ENCODE results near the gene ATP1A3.

DNA sequence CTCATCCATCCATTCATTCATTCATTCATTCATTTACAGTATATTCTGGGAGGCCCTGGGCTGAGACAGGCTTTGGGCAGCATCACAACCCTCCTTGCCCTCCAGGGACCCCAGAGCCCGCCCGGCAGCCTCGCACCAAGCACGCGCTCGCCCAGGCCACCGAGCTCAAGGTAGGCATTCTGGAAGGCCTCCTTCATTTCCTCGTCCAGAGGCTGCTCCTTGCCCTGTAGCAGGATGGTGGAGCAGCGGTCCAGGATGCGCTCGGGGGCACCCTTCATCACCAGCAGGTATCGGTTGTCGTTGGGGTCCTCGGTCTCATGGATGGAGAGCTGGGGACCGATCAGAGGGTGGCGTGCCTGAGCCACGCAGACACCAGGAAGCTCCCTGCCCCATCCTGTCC is 15.6 kb downstream of the ATP1A3 start:
- TF ChIP-seq, protein P1, sequence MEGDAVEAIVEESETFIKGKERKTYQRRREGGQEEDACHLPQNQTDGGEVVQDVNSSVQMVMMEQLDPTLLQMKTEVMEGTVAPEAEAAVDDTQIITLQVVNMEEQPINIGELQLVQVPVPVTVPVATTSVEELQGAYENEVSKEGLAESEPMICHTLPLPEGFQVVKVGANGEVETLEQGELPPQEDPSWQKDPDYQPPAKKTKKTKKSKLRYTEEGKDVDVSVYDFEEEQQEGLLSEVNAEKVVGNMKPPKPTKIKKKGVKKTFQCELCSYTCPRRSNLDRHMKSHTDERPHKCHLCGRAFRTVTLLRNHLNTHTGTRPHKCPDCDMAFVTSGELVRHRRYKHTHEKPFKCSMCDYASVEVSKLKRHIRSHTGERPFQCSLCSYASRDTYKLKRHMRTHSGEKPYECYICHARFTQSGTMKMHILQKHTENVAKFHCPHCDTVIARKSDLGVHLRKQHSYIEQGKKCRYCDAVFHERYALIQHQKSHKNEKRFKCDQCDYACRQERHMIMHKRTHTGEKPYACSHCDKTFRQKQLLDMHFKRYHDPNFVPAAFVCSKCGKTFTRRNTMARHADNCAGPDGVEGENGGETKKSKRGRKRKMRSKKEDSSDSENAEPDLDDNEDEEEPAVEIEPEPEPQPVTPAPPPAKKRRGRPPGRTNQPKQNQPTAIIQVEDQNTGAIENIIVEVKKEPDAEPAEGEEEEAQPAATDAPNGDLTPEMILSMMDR (IDR thresholded peaks at IDR 0.05) = no peak
- no peak for TF ChIP-seq POLR2A (IDR thresholded peaks at IDR 0.05)

All from heart left ventricle (tissue), 13 donors.